ENCODE measurements around the gene PTTG1IP.
A peak's percentile ranks its signal among the peaks of the same experiment; 100 is the strongest.
"Not testable (repeated sequence)": the region's sequence is repeated elsewhere in the genome, so short reads cannot be mapped to it uniquely, and the experiment has no call there.

Gene PTTG1IP

GRCh38 chr21:44873356-44874239, at the start of gene PTTG1IP:
Gene PTTG1IP, minus strand, starts transcription at chr21:44873690. Its CDS starts 74 bp downstream, at chr21:44873616.
- DNase-seq = peak; percentile 99

DNA sequence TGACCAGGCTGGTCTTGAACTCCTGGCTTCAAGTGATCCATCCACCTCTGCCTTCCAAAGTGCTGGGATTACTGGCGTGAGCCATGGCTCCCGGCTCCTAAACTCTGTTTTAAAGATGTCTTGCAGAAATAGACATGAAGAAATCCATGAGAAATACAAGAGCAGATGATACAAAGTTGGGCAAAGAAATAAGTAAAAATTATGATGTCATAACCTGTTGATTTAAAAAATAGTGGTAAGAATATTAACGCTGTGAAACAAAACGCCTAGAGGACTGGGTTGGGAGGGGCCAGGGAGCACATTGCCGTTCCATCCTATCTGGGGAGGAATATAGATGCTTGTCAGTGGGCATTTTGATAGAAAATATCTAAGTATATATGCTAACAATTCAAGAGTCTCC, 48.4 kb upstream of the PTTG1IP start:
- no peak for DNase-seq

- no peak for DNase-seq
These were observed 47.5 kb upstream of the PTTG1IP start, which contains the start of gene ITGB2 for GRCh38 chr21:44920694-44921604. Gene ITGB2, minus strand, starts transcription at chr21:44920899. Its CDS starts 10,117 bp downstream, at chr21:44910782.

GRCh38 chr21:44919913-44920693, 46.6 kb upstream of the PTTG1IP start:
- no peak for DNase-seq

DNA sequence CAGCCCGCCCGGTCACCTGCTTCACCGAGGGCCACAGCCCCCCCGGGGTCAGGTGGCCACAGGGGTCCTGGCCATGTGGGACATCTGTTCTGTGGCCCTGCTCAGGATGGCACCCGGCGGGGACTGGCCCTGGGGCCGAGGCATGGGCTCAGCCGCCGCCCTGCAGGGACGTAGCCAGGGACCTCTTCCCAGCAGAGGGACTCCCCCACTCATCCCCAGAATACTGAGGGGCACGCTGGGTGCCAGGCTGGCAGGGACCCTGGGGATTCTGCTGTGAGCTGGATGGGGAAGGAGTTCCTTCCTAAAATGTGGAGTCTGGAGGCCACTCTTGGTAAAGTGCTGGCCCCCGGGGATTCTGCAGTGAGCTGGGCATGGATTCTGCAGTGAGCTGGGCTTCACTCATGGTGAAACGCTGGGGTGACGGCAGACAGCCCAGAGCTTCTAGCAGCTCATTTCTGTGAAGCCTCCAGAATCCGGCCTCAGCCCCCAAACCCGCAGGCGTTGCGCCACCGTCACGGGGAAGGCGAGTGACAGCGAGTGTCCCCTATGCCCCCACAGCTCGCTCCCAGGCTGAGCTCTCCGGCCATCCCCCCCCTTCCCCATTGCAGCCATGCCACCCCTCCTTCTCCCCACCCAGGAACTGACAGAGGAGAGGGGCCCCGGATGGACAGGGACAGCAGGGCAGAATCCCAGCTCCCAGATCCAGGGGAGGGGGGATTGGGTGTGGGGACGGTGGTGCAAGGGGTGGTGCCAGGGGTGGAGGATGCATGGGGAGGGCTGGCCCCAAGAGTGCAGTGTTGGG, 45.8 kb upstream of the PTTG1IP start:
- no peak for DNase-seq

DNA sequence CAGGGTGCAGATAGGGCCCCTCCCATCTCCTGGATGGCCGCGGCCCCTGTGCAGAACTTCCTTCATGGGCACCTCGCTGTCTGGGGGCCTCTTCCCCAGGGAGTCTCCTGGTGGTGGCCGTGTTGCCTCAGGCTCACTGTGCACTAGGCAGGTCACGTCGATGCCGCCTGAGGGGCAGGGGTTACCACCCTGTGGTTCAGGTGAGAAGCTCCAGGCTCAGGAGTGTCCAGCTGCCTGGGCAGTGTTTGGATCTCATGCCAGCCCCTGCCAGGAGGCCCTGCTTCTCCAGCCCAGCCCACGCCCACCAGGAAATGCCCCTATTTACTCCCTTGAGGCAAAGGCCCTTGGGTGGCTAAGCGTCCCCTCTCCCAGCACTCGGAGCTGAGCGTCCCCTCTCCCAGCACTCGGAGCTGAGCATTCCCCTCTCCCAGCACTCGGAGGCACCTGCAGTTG, 45.1 kb upstream of the PTTG1IP start:
- no peak for DNase-seq

DNA sequence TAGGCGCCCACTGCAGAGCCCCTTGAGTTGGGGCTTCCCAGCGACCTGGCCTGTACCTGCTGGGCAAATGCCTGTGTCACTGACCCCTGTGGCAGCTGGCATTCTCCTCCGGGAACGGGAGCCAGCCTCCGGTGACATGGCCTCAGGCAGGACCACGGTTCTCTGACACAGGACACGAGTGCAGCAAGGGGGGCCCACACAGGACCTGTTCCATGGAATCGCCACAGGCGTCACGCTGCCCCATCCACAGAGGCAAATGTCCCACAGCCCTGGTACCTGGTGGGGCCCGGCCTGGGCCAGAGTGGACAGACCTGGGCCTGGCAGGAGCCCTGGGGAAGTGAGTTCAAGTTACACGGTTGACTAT, 44.6 kb upstream of the PTTG1IP start:
- no peak for DNase-seq

DNA sequence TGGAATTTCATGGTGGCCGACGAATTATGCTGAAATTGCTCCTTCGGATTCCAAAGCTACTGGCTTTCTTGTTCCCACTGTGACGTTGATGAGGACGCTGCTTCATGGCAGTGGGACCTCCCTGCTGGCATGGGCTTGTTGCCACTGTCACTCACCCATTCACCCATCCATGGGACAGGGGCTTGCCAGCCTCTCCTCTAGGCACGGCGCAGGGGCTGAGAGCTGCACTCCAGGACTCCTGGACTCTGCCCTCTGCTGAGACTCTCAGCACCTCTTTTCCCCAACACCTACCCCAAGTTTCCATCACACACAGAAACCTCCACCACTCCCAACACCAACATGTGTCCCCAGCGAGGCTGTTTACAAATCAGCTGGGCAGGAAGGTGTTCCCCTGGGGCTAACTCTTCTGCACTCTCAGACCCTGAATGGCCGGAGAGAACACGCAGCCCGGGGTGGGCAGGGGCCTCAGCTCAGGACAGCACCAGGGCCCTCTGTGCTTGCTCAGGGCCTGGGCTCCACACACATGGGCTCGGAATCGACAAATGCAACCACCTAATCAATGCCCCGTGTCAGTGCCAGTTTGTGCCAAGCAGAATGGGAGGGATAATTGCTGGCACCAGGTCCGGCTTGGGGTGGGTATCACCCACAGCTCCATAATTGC, 44.1 kb upstream of the PTTG1IP start:
- no peak for DNase-seq

GRCh38 chr21:44916965-44917364, 43.5 kb upstream of the PTTG1IP start:
- DNase-seq = no peak

DNA sequence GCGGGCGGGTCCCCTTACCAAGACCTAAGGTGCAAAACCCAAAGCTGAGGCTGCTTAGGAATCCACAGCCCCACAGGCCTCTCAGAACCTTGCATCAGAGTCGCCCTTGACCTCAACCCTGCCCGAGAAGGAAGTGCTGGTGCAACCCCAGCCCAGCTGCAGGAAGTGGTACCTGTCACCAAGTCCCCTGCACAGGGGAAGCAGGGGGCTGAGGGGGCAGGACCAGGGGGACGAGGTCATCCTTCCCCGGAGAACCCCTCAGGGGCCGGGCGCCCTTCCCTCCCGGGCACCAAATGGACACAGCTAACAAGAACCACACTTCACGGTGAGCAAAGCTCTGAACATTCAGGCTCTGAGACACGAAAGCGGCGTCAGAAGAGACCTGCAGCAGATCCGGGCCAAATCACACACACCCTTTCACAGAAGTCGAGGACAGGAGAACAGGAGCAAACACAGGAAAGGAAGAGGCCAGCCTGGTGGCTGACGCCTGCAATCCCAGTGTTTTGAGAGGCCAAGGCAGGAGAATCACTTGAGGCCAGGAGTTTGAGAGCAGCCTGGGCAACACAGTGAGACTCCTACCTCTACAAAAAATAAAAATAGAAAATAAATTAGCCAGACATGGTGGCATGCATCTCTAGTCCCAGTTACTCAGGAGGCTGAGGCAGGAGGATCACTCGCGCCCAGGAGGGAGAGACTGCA, 40.8 kb upstream of the PTTG1IP start:
- DNase-seq = no peak

DNA sequence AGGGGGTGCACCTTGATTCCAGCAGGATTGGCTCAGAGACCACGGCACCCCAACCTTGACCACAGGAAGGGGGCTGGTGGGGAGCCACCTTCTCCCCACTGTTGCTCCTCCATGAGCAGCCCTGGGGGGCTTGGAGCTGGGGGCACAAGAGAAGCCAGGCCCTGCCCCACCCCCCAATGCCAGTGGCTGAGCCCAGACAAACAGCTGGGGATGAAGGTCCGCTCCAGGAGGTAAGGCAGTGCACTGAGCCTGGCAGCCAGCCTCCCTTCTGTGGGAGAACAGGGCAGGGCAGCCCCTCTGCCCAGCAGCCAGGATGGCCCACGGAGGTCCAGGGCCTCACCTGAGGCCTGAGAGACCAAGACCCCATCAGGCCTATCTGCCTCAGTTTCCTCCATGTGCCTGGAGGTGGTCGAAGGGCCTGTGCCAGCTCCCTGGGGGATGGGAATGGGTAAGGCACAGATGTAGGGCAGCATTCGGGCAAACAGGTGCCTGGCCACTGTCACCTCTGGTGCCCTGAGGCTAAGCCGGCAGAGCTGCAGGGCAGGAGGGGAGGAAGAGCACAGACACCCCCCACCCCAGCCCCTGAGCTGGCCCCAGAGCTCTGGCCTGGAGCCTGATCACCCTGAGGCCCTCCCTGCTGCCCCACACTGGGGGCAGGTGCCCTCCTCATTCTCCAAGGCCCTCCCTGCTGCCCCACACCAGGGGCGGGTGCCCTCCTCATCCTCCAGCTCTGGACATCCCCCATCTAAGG, 40.1 kb upstream of the PTTG1IP start:
- no peak for DNase-seq

DNA sequence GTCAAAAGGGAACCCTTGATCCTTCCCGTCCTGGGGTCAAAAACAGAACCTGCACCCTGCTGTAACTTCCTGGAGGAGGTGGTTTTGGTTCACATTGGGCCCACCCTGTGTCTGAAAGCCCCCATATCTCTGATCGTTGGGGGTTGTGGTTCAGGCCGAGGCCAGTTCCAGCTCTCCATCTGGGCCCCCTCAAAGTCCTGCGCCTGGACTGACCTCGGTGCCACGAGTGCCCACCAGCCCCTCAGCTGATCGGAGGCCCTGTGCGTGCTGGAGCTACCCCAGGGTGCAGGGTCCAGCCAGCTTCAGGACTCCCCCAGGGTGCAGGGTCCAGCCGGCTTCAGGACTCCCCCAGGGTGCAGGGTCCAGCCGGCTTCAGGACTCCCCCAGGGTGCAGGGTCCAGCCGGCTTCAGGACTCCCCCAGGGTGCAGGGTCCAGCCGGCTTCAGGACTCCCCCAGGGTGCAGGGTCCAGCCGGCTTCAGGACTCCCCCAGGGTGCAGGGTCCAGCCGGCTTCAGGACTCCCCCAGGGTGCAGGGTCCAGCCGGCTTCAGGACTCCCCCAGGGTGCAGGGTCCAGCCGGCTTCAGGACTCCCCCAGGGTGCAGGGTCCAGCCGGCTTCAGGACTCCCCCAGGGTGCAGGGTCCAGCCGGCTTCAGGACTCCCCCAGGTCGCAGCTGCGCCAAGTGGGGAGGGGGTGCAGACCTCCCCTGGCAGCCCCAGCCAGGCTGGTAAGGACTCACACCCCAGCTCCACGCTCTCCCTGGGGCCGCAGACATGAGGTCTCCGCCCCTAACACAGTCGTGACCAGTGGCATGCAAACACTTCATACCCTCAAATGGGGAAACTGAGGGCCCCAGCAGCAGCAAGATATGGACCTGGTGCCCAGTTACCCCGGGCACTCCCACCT, 39.3 kb upstream of the PTTG1IP start:
- not testable (repeated sequence) for DNase-seq

DNA sequence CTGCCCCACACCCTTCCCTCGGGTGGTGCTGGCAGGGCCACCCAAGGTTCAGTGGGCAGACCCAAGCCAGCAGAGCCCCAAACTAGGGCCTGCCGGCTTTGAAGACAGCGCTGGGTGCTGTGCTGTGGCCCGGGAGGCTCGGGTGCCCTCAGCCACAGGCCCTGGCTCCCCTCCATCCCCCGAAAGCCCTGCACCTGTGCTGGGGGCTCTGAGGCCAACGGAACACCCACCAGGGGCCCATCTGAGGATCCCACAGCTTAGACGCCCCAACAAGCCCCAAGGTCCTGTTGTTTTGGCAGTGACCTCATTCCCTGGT, 38.6 kb upstream of the PTTG1IP start:
- no peak for DNase-seq

GRCh38 chr21:44911384-44912157, 38.1 kb upstream of the PTTG1IP start:
- DNase-seq = peak; percentile 46

DNA sequence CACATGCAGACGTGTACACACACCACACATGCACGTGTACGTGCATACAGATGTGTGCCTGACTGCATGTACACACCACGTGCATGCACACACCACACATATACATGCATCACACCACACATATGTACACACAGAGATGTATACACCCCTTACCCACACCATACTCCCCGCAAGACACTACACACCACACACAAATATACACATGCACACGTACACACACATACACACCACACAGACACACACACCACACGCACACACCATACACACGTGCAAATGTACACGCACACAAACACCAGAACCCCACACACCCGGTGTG, 37.5 kb upstream of the PTTG1IP start:
- no peak for DNase-seq

DNA sequence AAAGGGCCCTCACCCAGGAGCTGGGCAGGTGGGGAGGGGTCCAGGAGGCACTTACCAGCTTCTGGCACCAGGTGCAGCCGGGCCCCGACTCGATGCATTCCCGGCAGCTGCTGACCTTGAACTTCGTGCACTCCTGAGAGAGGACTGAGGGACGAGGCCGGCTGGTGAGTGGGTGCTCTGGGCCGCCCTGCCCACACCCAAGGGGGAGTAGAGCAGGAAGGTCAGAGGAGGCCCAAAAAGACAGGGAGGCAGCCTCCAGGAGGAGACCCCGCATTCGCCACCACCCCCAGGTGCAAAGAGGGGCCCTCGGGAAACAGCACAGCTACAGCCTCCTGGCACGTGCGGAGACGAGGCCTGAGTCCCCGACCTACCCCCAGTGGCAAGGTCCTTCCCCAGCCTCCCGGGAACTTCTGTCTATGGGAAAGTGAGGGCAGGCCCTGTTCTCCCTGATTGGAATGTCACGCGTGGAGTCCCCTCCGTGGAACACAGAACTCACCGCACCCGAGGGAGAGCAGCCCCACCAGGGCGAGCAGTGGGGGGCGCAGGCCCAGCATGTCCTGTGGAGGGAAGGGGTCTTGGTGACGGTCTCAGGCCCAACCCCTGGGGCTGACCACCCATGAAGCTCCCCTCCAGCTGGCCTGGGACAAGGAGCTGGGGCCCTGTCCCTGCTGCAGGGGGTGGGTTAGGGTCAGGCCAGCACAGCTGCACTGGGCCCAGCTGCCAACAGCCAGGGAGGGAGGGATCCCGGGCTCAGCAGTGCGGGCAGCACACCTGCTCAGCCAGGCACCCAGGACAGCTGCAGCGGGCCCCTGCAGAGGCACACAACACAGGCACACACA, 37.0 kb upstream of the PTTG1IP start:
- no peak for DNase-seq

GRCh38 chr21:44909719-44910118, 36.2 kb upstream of the PTTG1IP start:
- no peak for DNase-seq
